IPS-15b (cell line): Measurements from ENCODE around the gene ETDC.

ENCODE experiments used
- H3K27me3 ChIP-seq: one replicate; pipeline ENCODE4 v1.6.1; 2013; ENCODE audit warnings: low read length; ENCODE audit not compliant: control insufficient read depth, insufficient read depth
- H3K36me3 ChIP-seq: one replicate; pipeline ENCODE4 v1.6.1; 2013; ENCODE audit warnings: low read length; ENCODE audit not compliant: control insufficient read depth, insufficient read depth
- H3K4me1 ChIP-seq: one replicate; pipeline ENCODE4 v1.6.1; 2013; ENCODE audit warnings: mild to moderate bottlenecking, low read length; ENCODE audit not compliant: control insufficient read depth, insufficient read depth
- H3K4me3 ChIP-seq: one replicate; pipeline ENCODE4 v1.5.1; 2013; ENCODE audit warnings: low read depth, low read length
- H3K9ac ChIP-seq: one replicate; pipeline ENCODE4 v1.6.1; 2013; ENCODE audit warnings: low read depth, mild to moderate bottlenecking, low read length
- H3K9me3 ChIP-seq: one replicate; pipeline ENCODE4 v1.6.1; 2013; ENCODE audit warnings: mild to moderate bottlenecking, low read length; ENCODE audit not compliant: control insufficient read depth, insufficient read depth

ETDC gene

DNA sequence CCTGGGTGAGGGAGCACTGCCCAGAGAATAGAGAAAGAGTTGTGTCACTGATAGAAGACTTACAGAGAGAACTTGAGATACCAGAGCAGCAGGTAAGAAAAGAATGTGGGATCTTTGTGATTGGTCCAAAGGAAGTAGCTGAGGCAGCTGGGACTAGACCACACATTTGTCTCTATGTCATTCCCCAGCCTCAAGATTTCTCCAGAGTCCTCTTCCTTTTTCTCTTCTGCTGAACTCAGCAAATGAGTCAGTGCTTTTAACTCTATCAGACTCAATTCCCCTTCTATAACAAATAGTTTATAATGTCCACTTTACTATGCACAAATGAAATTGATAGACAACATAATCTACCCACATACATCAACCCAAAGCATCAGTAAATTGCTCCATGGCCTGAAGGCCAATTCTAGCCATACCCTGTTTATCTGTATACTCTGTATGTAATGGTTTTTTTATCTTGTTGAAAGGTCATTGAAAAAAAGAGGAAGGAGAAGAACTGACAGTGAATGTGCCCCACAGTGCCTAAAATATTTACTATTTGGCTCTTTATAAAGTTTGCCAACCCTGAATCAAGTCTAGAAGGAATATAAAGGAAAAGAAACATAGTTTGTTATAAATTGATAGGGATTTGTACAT is 38.2 kb downstream of the ETDC start:
- H3K9me3 ChIP-seq: no peaks in the 10 kb centered on the region
- H3K36me3 ChIP-seq: peaks cover 9% of the 10 kb centered on the region
- no peaks in the 10 kb centered on the region for H3K4me1 ChIP-seq
- no peak overlapping the region for H3K4me3 ChIP-seq
- no peaks in the 10 kb centered on the region for H3K27me3 ChIP-seq
- H3K9ac ChIP-seq: no peak overlapping the region

DNA sequence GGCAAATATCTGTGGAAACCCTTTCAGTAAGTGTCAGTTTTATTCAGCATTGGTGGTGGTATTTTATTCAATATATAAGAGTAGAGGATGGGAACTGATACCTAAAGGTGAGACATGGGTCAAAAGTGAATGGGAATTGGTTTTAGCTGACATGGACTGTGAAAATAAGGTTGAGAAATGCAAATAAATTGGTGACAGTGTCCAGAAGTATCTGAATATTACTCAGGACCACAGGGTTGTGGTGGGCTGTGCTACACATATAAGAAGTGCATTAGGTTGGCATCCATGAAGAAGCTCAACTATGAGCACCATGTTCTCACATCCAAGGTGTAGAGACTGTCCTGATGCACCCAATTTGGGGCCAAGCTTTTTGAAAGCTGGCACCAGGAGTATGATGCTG is 45.0 kb downstream of the ETDC start:
- Histone ChIP-seq H3K9me3 (no peaks in the 10 kb centered on the region), H3K9ac (no peak overlapping the region)

More for the DNA sequence above, 45.0 kb downstream of the ETDC start:
- no peak overlapping the region for H3K4me3 ChIP-seq
- H3K4me1 ChIP-seq: no peaks in the 10 kb centered on the region
- no peaks in the 10 kb centered on the region for H3K27me3 ChIP-seq
- peaks cover 7% of the 10 kb centered on the region for H3K36me3 ChIP-seq
